Ovary (tissue), 3 donors: ENCODE data around the gene PPM1F.

ENCODE experiments used
- EP300 ChIP-seq: sonication (generic); formaldehyde crosslinking; IDR thresholded peaks from one replicate; pipeline ENCODE4 v1.6.1; 2017; ENCODE audit warnings: antibody characterized with exemption
- TF ChIP-seq, protein P1 (sequence below), 3 donors: fragments of 450-650 bp in 2 of 3; fragments of 200-600 bp in 1 of 3; IDR thresholded peaks; one replicate each; pipeline versions ENCODE4 v1.5.1 to v1.8.0; 2016 to 2022; ENCODE audit warnings: antibody characterized with exemption in 3 of 3, mild to moderate bottlenecking in 1 of 3
- donor health status: DM: no; HTN: no; CAD: no.

- TF ChIP-seq, protein P1, sequence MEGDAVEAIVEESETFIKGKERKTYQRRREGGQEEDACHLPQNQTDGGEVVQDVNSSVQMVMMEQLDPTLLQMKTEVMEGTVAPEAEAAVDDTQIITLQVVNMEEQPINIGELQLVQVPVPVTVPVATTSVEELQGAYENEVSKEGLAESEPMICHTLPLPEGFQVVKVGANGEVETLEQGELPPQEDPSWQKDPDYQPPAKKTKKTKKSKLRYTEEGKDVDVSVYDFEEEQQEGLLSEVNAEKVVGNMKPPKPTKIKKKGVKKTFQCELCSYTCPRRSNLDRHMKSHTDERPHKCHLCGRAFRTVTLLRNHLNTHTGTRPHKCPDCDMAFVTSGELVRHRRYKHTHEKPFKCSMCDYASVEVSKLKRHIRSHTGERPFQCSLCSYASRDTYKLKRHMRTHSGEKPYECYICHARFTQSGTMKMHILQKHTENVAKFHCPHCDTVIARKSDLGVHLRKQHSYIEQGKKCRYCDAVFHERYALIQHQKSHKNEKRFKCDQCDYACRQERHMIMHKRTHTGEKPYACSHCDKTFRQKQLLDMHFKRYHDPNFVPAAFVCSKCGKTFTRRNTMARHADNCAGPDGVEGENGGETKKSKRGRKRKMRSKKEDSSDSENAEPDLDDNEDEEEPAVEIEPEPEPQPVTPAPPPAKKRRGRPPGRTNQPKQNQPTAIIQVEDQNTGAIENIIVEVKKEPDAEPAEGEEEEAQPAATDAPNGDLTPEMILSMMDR (IDR thresholded peaks at IDR 0.05), result no peak
- TF ChIP-seq EP300, result no peak
Measured at GRCh38 chr22:21996175-21996720, 43.6 kb upstream of the PPM1F start.
